GM20000 (cell line): ENCODE data around the gene TMEM144.
"Not testable (repeated sequence)": the region's sequence is repeated elsewhere in the genome, so short reads cannot be mapped to it uniquely, and the experiment has no call there.

Source experiments
- DNase-seq: peaks from one replicate; pipeline ENCODE4 v3.0.0; 2012; ENCODE audit warnings: low spot score
- CTCF ChIP-seq: IDR thresholded peaks from 2 replicates; pipeline ENCODE4 v1.5.1; 2012; ENCODE audit warnings: mild to moderate bottlenecking, control low read depth; ENCODE audit errors: extremely low read depth, missing control alignments

TMEM144 gene

DNA sequence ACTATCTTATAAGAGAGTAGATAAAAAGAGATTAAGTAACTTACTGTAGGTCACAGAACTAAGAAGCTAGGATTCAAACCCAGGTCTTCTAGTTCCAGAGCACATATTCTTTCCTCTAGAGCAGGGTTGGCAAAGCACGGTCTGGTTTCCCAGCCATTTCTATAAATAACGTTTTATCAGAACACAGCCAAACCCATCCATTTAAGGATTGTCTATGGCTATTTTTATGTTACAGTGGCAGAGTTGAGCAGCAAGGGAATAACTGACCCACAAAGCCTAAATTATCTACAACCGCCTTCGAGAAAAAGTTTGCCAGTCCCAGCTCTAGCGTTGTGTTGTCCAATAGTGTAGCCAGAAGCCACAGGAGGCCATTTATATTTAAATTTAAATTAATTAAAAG lies 7.5 kb downstream of the TMEM144 start:
- no peak for DNase-seq
- TF ChIP-seq CTCF, result no peak

- no peak for TF ChIP-seq CTCF
- DNase-seq, result no peak
Measured at GRCh38 chr4:158219623-158220022, 9.3 kb downstream of the TMEM144 start.

DNA sequence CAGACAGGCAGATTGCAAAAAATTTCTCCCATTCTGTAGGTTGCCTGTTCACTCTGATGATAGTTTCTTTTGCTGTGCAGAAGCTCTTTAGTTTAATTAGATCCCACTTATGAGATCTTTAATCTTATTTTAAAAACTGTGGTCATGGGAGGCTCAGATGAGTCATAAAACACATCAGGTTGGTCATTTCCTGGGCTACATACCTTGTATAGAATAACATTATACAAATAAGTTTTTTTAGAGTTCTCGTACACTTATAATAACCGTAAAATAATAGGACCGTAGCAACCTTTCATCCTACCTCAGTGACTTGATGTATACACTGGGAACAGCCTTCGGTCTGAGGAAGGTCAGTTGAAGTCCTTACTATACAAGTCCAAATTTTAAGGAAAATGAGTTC lies 14.0 kb downstream of the TMEM144 start:
- not testable (repeated sequence) for DNase-seq

GRCh38 chr4:158224999-158225398 lies 14.7 kb downstream of the TMEM144 start:
- not testable (repeated sequence) for DNase-seq

GRCh38 chr4:158227880-158228279 lies 17.6 kb downstream of the TMEM144 start:
- not testable (repeated sequence) for DNase-seq

DNA sequence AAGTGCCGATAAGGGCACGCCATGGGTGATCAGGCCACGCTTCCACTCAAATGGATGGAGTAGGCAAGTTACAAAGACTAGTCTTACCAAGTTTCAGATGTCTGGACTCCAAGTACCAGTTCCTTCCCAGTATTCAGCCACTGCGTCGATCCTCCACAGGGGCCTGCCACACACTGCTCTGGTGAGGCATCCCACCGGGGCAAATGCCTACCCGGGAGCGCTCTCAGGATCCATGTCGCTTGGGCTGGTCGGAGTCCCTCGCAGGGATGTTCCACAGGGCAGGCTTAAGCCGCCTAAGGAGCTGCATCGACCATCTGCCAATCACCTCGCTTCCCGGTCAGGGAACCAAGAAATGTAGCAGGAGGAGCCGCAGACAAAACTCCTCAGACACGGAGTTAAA lies 18.1 kb downstream of the TMEM144 start:
- not testable (repeated sequence) for DNase-seq

DNA sequence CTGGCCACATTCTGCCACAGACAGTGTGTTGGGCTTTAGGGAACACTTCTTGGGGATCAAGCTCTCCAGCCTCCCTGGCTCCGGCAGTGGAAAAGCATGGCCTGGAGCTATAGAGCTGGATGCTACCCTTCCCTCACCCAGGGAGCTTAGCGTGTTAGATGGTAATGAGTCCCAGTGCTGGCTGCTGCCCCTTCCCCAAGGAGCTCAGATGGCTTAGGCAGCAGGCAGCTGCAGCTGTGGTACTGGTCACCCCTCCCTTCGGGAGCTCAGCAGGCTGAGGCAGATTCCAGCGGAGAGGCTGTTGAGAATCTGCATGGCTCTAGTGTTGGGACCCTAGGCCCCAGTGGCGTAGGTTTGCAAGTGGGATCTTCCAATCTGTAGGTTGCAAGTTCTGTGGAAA lies 19.5 kb downstream of the TMEM144 start:
- DNase-seq, result no peak
- no peak for TF ChIP-seq CTCF

DNA sequence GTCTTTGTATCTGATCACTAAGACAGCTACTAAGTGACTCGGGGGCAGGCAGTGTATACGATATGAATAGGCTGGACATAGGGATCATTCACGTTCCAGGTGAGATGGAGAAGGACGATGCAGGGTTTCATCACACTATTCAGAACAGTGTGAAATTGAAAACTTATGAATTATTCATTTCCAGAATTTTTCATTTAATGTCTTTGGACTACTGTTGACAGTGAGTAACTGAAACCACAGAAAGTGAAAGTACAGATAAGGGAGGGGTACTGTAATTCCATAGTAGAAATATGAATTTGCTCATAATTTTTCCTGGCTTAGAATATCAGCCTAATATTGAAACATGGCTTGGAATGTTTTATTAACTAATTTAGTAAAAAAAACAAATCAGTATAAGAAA lies 24.4 kb downstream of the TMEM144 start:
- DNase-seq, result no peak
- TF ChIP-seq CTCF, result no peak

GRCh38 chr4:158236304-158237030 lies 26.2 kb downstream of the TMEM144 start:
- DNase-seq, result no peak
- TF ChIP-seq CTCF, result no peak

DNA sequence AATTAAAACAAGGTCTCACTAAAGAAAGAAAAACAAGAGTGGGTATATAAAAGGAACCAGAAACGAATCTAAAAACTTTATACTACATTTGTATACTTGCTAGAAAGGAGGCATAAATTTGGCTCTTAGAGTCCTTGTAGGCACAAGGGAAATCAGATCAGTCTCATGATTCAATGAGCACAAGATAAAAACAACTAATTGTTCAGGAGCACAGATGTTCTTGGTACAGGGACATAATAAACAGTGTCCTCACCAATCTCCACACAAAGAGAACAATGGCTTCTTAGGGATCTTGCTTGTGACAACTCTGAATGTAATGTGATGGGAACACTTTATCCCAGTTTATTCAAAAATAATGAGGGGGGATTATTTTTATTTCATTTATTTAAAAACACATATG lies 28.3 kb downstream of the TMEM144 start:
- DNase-seq, result no peak
- no peak for TF ChIP-seq CTCF
